Measurements from ENCODE around the gene HYAL2. TPM values are rescaled to one million over a fixed set of nuclear protein-coding genes. Genes with fewer than 3 reads are reported as not detected.

The HYAL2 gene
- total and polyA plus RNA-seq, 9 of the 15 experiments (the other 6 are each of a cell fraction or from before 2014, with no cell fraction given) = 0.36 to 22.7 (median 11.4) TPM; not detected in 1

GRCh38 chr3:50337175-50337861 lies 14.8 kb upstream of the HYAL2 start (continued):
- TF ChIP-seq REST (IDR thresholded peaks at IDR 0.05; ENCODE audit: borderline replicate concordance) (no peak), REST (CRISPR knock-in tag; IDR thresholded peaks at IDR 0.05; ENCODE audit: low read depth) (0 out of 2 replicates have a peak, but pooled peaks have one; percentile 42), ZNF175 (CRISPR knock-in tag; IDR thresholded peaks at IDR 0.05; ENCODE audit: low read depth) (no peak), POLR3A (IDR thresholded peaks at IDR 0.05; ENCODE audit: borderline replicate concordance, extremely low read depth, insufficient read depth, insufficient read length) (no peak), COPS2 (conservative IDR thresholded peaks at IDR 0.05) (no peak), ILK (tag; IDR thresholded peaks at IDR 0.05; ENCODE audit: borderline replicate concordance, low read depth) (no peak), FOSL1 (tag; conservative IDR thresholded peaks at IDR 0.05) (no peak), ZNF212 (CRISPR knock-in tag; IDR thresholded peaks at IDR 0.05) (no peak), ESRRA (IDR thresholded peaks at IDR 0.05; ENCODE audit: borderline replicate concordance, low read depth) (peak; percentile 2; the same call in 1 of the 2 replicates), VEZF1 (CRISPR knock-in tag; IDR thresholded peaks at IDR 0.05) (peak; percentile 56; the same call in 1 of the 2 replicates), MTF1 (CRISPR knock-in tag; IDR thresholded peaks at IDR 0.05; ENCODE audit: borderline replicate concordance) (no peak), NR1H2 (CRISPR knock-in tag; IDR thresholded peaks at IDR 0.05) (no peak), ARID1B (IDR thresholded peaks at IDR 0.05) (no peak), ZNF444 (CRISPR knock-in tag; IDR thresholded peaks at IDR 0.05) (no peak), CTCF (IDR thresholded peaks at IDR 0.05 in 2 of 3, conservative IDR thresholded peaks at IDR 0.05 in 1 of 3; ENCODE audit: insufficient read depth in 2 of 3, low read depth in 1 of 3, low read length in 3 of 3) (no peak), ZNF354B (CRISPR knock-in tag; IDR thresholded peaks at IDR 0.05) (no peak), RUNX1 (IDR thresholded peaks at IDR 0.05; ENCODE audit: low read depth) (no peak)
